Adrenal gland (tissue), 5 donors: Measurements from ENCODE around the gene TBC1D25.

ENCODE experiments used
- CTCF ChIP-seq, 6 experiments: fragments of 450-650 bp in 4 of 6; fragments of 200-600 bp in 2 of 6; sonication (generic) in 1 of 6; IDR thresholded peaks; 1 replicate in 5 of 6; 2 replicates in 1 of 6; pipeline versions ENCODE4 v1.5.1 to v1.8.0; 2016 to 2021; ENCODE audit warnings: antibody characterized with exemption in 6 of 6, mild to moderate bottlenecking in 2 of 6, moderate library complexity in 1 of 6
- POLR2A ChIP-seq, 2 donors: fragments of 450-650 bp; IDR thresholded peaks; one replicate each; pipeline ENCODE4 v1.6.1; 2017; ENCODE audit warnings: antibody characterized with exemption in 2 of 2, mild to moderate bottlenecking in 2 of 2, moderate library complexity in 1 of 2
- donor health status: DM: no; HTN: no; CAD: no.

- no peak for TF ChIP-seq CTCF (IDR thresholded peaks at IDR 0.05)
- TF ChIP-seq POLR2A (IDR thresholded peaks at IDR 0.05), result no peak
Observed at GRCh38 chrX:48491809-48492208, 47.7 kb upstream of the TBC1D25 start.
